Karpas-422 (cell line): ENCODE measurements around the gene TMEM52. TPM values are rescaled to one million over a fixed set of nuclear protein-coding genes. Genes with fewer than 3 reads are reported as not detected.

Experiments
- DNase-seq: peaks from one replicate; pipeline ENCODE4 v3.0.0-alpha.2; 2015
- H2AFZ ChIP-seq: fragments of 200-600 bp; sonication (generic); 2 replicates; pipeline ENCODE4 v1.6.1; 2014; ENCODE audit warnings: antibody characterized with exemption, low read length, mixed read lengths
- H3K27ac ChIP-seq: fragments of 200-600 bp; sonication (generic); 2 replicates; pipeline ENCODE4 v1.5.1; 2014; ENCODE audit warnings: mild to moderate bottlenecking, low read length, moderate library complexity
- H3K27me3 ChIP-seq: fragments of 200-600 bp; sonication (generic); 2 replicates; pipeline ENCODE4 v1.6.1; 2014; ENCODE audit warnings: low read length, mixed read lengths
- H3K36me3 ChIP-seq: fragments of 200-600 bp; sonication (generic); 2 replicates; pipeline ENCODE4 v1.6.1; 2014; ENCODE audit warnings: low read length, mixed read lengths; ENCODE audit not compliant: insufficient read depth
- H3K4me1 ChIP-seq: fragments of 200-600 bp; sonication (generic); 2 replicates; pipeline ENCODE4 v1.6.1; 2014; ENCODE audit warnings: mild to moderate bottlenecking, low read length, mixed read lengths
- H3K4me2 ChIP-seq: fragments of 200-600 bp; sonication (generic); 2 replicates; pipeline ENCODE4 v1.6.1; 2014; ENCODE audit warnings: low read length, low read depth, mild to moderate bottlenecking; ENCODE audit not compliant: poor library complexity, severe bottlenecking
- H3K4me3 ChIP-seq: fragments of 200-600 bp; sonication (generic); 2 replicates; pipeline ENCODE4 v1.5.1; 2014; ENCODE audit warnings: mild to moderate bottlenecking, antibody characterized with exemption, low read length, mixed read lengths
- H3K79me2 ChIP-seq: fragments of 200-600 bp; sonication (generic); 2 replicates; pipeline ENCODE4 v1.6.1; 2014; ENCODE audit warnings: mild to moderate bottlenecking, low read length, mixed read lengths
- H3K9ac ChIP-seq: fragments of 200-600 bp; sonication (generic); 2 replicates; pipeline ENCODE4 v1.6.0; 2014; ENCODE audit warnings: low read length
- H3K9me2 ChIP-seq: fragments of 200-600 bp; sonication (generic), shearing (Covaris generic); replicated peaks from 2 replicates; pipeline ENCODE4 v1.6.0; 2014; ENCODE audit warnings: mild to moderate bottlenecking, low read length, moderate library complexity; ENCODE audit not compliant: insufficient read depth
- H3K9me3 ChIP-seq: fragments of 300-700, 200-600 bp; sonication (generic); 2 replicates; pipeline ENCODE4 v1.6.1; 2014; ENCODE audit warnings: low read length, mixed read lengths
- H4K20me1 ChIP-seq: fragments of 200-600 bp; sonication (generic); 2 replicates; pipeline ENCODE4 v1.6.1; 2014; ENCODE audit warnings: mild to moderate bottlenecking, antibody characterized with exemption, low read length, low read depth; ENCODE audit not compliant: insufficient read depth
- total RNA-seq: library from RNA; depleted of rRNA; stranded (reverse); fragments of >200 nt; shearing (Covaris generic); gene quantifications from 2 replicates; pipeline ENCODE4 v1.2.3, GENCODE V29; 2014; ENCODE audit warnings: low replicate concordance; rRNA removed

TMEM52 gene
- not detected in 2 replicates for total RNA-seq

GRCh38 chr1:1918901-1919303 lies at the start of gene TMEM52:
Gene TMEM52, minus strand, starts transcription at chr1:1919279. Its CDS starts 14 bp downstream, at chr1:1919265.
- Histone ChIP-seq H3K9ac (peak within 1 kb of the TSS; percentile 44; the same call in 1 of the 2 replicates), H3K9me2 (no peaks in the 10 kb centered on the region), H3K27ac (no peak within 1 kb of the TSS), H3K27me3 (no peaks in the 10 kb centered on the region), H3K79me2 (no peaks in the 10 kb centered on the region), H3K4me2 (peak within 1 kb of the TSS; percentile 65), H4K20me1 (0 out of 2 replicates have a peak, but pooled peaks cover 4% of the 10 kb centered on the region), H2AFZ (peak within 1 kb of the TSS; percentile 62; the same call in 1 of the 2 replicates), H3K36me3 (no peaks in the 10 kb centered on the region), H3K9me3 (no peaks in the 10 kb centered on the region), H3K4me3 (peak within 1 kb of the TSS; percentile 65), H3K4me1 (peaks cover 9% of the 10 kb centered on the region)
- no peak for DNase-seq

DNA sequence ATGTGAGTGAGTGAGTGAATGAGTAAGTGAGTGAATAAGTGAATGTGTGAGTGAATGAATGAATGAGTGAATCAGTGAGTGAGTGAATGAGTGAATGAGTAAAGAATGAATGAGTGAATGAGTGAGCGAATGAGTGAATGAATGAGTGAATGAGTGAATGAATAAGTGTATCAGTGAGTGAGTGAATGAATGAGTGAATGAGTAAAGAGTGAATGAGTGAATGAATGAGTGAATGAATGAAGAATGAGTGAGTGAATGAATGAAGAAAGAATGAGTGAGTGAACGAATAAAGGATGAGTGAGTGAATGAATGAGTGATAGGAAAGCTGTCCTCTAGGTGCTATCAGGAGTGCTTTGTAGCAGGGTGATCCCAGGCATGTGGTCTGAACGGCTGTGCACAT lies 48.8 kb upstream of the TMEM52 start:
- H3K27ac ChIP-seq: no peak overlapping the region
- no peak overlapping the region for H3K9ac ChIP-seq
- H4K20me1 ChIP-seq: no peaks in the 10 kb centered on the region
- no peaks in the 10 kb centered on the region for H3K9me2 ChIP-seq
- DNase-seq: no peak
- no peaks in the 10 kb centered on the region for H3K27me3 ChIP-seq
- H3K4me2 ChIP-seq: no peak overlapping the region
- H3K4me1 ChIP-seq: no peaks in the 10 kb centered on the region
- H3K36me3 ChIP-seq: no peaks in the 10 kb centered on the region
- no peak overlapping the region for H3K4me3 ChIP-seq
- no peak overlapping the region for H2AFZ ChIP-seq
- H3K79me2 ChIP-seq: no peaks in the 10 kb centered on the region
- H3K9me3 ChIP-seq: no peaks in the 10 kb centered on the region

- H3K27me3 ChIP-seq: no peaks in the 10 kb centered on the region
- no peak overlapping the region for H3K4me3 ChIP-seq
Measured at GRCh38 chr1:1967151-1967550, 48.1 kb upstream of the TMEM52 start.

DNA sequence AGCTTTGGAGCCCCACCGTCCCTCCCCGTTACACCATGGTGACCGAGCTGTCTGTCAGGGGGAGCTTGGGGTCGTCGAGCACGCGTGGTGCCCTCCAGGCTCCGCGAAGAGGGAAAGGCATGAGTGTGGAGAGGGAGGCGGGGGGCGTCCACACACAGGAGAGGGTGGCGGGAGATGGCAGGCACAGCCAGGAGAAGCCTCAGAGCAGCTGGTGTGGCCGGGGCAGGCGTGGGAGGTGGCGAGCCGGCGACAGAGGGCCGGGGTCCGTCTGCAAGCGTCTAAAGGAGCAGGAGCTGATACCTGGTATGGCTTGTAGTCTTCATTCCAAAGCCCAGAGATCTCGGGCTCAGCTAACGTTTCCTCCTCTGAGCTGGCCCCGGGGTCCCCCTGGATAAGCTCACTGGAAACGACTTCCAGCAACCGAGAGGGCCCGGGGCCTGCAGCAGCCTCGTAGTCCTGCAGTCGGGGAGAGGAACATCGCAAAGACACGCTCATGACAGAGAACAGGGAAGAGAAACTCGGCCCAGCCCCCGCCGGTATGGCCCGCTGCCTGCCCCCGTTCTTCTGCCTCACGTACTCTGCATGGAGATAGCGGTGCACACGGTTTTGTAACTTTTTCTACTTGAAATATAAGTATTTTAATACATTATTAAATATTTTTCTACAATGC lies 47.1 kb upstream of the TMEM52 start:
- Histone ChIP-seq H3K27ac (no peak overlapping the region), H3K79me2 (no peaks in the 10 kb centered on the region), H3K9me3 (no peaks in the 10 kb centered on the region), H3K4me1 (no peaks in the 10 kb centered on the region), H4K20me1 (no peaks in the 10 kb centered on the region), H3K36me3 (no peaks in the 10 kb centered on the region), H2AFZ (no peak overlapping the region), H3K9me2 (no peaks in the 10 kb centered on the region), H3K9ac (no peak overlapping the region), H3K4me3 (no peak overlapping the region), H3K27me3 (no peaks in the 10 kb centered on the region), H3K4me2 (no peak overlapping the region)
- no peak for DNase-seq

More at GRCh38 chr1:1967151-1967550, 48.1 kb upstream of the TMEM52 start:
- H3K4me1 ChIP-seq: no peaks in the 10 kb centered on the region
- no peak overlapping the region for H3K27ac ChIP-seq
- no peak for DNase-seq
- H3K36me3 ChIP-seq: no peaks in the 10 kb centered on the region
- H3K9me3 ChIP-seq: no peaks in the 10 kb centered on the region
- H2AFZ ChIP-seq: no peak overlapping the region
- H4K20me1 ChIP-seq: no peaks in the 10 kb centered on the region
- H3K9ac ChIP-seq: no peak overlapping the region
- H3K4me2 ChIP-seq: no peak overlapping the region
- H3K9me2 ChIP-seq: no peaks in the 10 kb centered on the region
- H3K79me2 ChIP-seq: no peaks in the 10 kb centered on the region

GRCh38 chr1:1965546-1965945 lies 46.5 kb upstream of the TMEM52 start:
- H3K27me3 ChIP-seq: no peaks in the 10 kb centered on the region
- H3K9me2 ChIP-seq: no peaks in the 10 kb centered on the region
- no peak overlapping the region for H3K9ac ChIP-seq
- no peaks in the 10 kb centered on the region for H3K4me1 ChIP-seq
- no peaks in the 10 kb centered on the region for H3K79me2 ChIP-seq
- no peak overlapping the region for H2AFZ ChIP-seq
- no peak overlapping the region for H3K27ac ChIP-seq
- H3K9me3 ChIP-seq: no peaks in the 10 kb centered on the region
- H3K4me3 ChIP-seq: no peak overlapping the region
- no peaks in the 10 kb centered on the region for H4K20me1 ChIP-seq
- H3K4me2 ChIP-seq: no peak overlapping the region
- DNase-seq: no peak
- no peaks in the 10 kb centered on the region for H3K36me3 ChIP-seq

- Histone ChIP-seq H3K4me3 (no peak overlapping the region), H3K4me2 (no peak overlapping the region), H3K9me3 (no peaks in the 10 kb centered on the region), H3K36me3 (no peaks in the 10 kb centered on the region), H3K9me2 (no peaks in the 10 kb centered on the region), H2AFZ (no peak overlapping the region), H3K4me1 (peaks cover 2% of the 10 kb centered on the region; the same call in 1 of the 2 replicates), H3K27me3 (no peaks in the 10 kb centered on the region), H3K27ac (no peak overlapping the region), H4K20me1 (no peaks in the 10 kb centered on the region), H3K79me2 (no peaks in the 10 kb centered on the region), H3K9ac (no peak overlapping the region)
- no peak for DNase-seq
Measured at GRCh38 chr1:1964811-1965210, 45.7 kb upstream of the TMEM52 start.

DNA sequence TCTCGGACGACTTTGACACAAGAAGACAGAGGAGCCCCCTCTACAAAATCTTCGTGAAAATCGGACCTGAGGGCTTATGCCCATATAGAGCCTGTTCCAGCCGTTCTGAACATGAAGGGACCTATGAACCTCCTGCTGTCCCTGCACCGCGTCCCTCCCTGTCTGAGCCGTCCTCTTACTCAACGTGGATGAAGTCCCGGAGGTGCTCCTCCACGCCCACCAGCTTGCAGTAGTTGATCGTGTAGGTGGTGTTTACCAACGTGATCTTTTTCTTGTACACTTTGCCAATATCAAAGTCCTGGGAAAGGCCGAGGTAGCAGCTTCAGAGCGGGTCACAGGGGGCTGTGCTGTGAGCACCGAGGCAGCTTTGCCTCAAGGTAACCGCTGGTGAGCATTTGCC lies 44.5 kb upstream of the TMEM52 start:
- Histone ChIP-seq H3K9me2 (no peaks in the 10 kb centered on the region), H3K9me3 (no peaks in the 10 kb centered on the region), H4K20me1 (no peaks in the 10 kb centered on the region), H3K4me1 (peaks cover 4% of the 10 kb centered on the region; the same call in 1 of the 2 replicates), H3K4me2 (no peak overlapping the region), H3K27ac (no peak overlapping the region), H3K36me3 (no peaks in the 10 kb centered on the region), H3K4me3 (no peak overlapping the region), H2AFZ (no peak overlapping the region), H3K9ac (no peak overlapping the region), H3K27me3 (no peaks in the 10 kb centered on the region), H3K79me2 (no peaks in the 10 kb centered on the region)
- no peak for DNase-seq

DNA sequence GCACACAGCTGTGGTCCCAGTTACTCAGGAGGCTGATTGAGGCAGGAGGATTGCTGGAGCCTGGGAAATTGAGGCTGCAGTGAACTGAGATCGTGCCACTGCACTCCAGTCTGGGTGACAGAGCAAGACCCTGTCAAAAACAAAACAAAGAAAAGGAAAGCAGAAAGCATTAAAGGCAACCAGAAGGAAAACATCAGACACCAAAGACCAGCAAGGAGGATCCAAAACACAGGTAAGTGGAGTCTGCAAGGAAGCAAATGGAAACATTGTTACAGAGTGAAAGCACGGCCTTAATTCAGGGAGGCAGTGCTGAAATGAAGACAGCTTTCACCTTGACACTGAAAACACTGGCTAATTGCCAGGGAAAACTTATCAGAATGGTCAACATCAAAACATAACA lies 43.7 kb upstream of the TMEM52 start:
- Histone ChIP-seq H3K4me1 (peaks cover 4% of the 10 kb centered on the region; the same call in 1 of the 2 replicates), H3K27me3 (no peaks in the 10 kb centered on the region), H3K9me2 (no peaks in the 10 kb centered on the region), H3K9me3 (no peaks in the 10 kb centered on the region), H4K20me1 (no peaks in the 10 kb centered on the region), H3K79me2 (no peaks in the 10 kb centered on the region), H3K36me3 (no peaks in the 10 kb centered on the region), H3K27ac (no peak overlapping the region), H3K4me3 (no peak overlapping the region), H2AFZ (no peak overlapping the region), H3K9ac (no peak overlapping the region), H3K4me2 (no peak overlapping the region)
- DNase-seq: no peak
